HL-60 (cell line): ENCODE measurements around the gene TIAM1.

Source experiments
- POLR2AphosphoS5 ChIP-seq: IDR thresholded peaks from 2 replicates; pipeline ENCODE4 v1.6.1; 2012; ENCODE audit warnings: low read depth
- REST ChIP-seq: IDR thresholded peaks from 2 replicates; pipeline ENCODE4 v1.6.1; 2012; ENCODE audit warnings: low read depth; ENCODE audit not compliant: insufficient replicate concordance
- SPI1 ChIP-seq: IDR thresholded peaks from 2 replicates; pipeline ENCODE4 v1.6.1; 2012; ENCODE audit warnings: low read depth, mild to moderate bottlenecking, borderline replicate concordance
- TF ChIP-seq, protein P1 (sequence below): IDR thresholded peaks from one replicate; pipeline ENCODE4 v1.5.1; 2011; ENCODE audit warnings: low read length, control low read depth, inconsistent platforms; ENCODE audit not compliant: insufficient read depth

DNA sequence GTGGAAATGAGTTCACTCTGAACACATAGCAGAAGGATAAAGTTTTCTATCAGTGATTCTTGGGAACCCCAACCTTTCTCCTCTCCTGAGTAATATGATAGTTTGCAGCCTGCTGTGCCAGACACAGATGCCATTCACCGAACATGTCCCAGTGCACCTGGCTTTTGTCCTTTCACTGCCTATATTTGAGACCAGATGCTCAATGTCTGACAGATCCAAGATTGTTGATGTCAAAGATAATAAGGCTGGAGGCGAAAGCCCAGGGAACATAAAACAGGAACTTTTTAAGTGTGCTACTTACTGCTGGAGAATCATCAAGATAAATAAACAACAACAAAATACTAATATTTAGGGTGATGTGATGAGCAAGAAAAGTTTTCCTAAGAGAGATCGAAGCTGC is 139.3 kb downstream of the TIAM1 start:
- TF ChIP-seq, protein P1, sequence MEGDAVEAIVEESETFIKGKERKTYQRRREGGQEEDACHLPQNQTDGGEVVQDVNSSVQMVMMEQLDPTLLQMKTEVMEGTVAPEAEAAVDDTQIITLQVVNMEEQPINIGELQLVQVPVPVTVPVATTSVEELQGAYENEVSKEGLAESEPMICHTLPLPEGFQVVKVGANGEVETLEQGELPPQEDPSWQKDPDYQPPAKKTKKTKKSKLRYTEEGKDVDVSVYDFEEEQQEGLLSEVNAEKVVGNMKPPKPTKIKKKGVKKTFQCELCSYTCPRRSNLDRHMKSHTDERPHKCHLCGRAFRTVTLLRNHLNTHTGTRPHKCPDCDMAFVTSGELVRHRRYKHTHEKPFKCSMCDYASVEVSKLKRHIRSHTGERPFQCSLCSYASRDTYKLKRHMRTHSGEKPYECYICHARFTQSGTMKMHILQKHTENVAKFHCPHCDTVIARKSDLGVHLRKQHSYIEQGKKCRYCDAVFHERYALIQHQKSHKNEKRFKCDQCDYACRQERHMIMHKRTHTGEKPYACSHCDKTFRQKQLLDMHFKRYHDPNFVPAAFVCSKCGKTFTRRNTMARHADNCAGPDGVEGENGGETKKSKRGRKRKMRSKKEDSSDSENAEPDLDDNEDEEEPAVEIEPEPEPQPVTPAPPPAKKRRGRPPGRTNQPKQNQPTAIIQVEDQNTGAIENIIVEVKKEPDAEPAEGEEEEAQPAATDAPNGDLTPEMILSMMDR = no peak
- TF ChIP-seq REST (no peak), POLR2AphosphoS5 (no peak), SPI1 (no peak)
